Stimulated activated CD4-positive, alpha-beta T cell treated with anti-CD3 and anti-CD28 coated beads, Interleukin-1b, Interleukin-23, amount 100 ng/mL, for 48 hours (primary cell): Measurements from ENCODE around the gene TAF1B.
"Not testable (repeated sequence)": the region's sequence is repeated elsewhere in the genome, so short reads cannot be mapped to it uniquely, and the experiment has no call there.

Experiments
- DNase-seq: peaks from one replicate; pipeline ENCODE4 v3.0.0-alpha.2; 2020

The TAF1B gene

DNA sequence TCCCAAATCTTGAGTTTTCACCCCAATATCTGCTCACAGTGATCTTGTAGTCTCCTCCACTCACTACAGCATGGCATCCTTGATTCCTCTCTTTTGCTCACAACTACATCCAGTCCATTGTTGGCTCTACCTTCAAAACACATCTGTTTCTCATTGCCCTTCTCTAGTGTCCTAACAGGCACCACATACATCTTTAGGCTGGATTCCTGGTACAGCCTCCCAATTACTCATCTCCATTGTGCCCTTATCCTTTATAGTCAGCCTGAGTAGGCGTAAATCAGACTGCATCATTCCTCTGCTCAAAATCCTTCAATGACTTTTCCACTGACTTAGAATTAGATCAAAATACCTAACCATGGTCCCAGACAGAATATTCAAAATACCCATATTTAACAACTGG lies 10.7 kb upstream of the TAF1B start:
- DNase-seq: no peak

DNA sequence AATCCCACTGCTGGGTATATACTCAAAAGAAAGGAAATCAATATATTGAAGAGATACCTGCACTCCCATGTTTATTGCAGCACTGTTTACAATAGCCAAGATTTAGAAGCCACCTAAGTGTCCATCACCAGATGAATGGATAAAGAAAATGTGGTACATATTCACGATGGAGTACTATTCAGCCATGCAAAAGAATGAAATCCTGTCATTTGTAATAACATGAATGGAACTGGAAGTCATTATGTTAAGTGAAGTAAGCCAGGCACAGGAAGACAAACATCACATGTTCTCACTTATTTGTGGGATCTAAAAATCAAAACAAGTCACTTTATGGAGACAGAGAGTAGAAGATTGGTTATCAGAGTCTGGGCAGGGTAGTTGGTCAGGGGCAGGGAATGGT lies 8.2 kb upstream of the TAF1B start:
- DNase-seq: not testable (repeated sequence)

DNA sequence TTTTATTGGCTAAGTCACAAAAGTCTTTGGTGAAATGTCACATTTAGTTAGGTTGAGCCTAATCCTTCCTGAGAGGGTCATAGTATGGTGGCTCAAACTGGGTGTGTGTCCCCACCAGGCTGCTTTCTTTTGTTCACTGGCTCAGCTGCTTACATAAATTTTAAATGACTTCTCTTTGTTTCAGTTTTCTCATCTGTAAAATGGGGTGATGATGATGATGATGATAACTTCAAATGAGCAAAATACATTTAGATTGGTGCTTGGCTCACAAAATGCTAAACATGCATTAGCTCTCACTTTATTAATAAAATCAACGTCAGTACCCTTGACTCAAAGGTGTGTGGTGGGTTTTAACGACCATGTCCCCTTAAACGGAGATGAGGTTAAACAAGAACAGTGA lies 7.2 kb upstream of the TAF1B start:
- no peak for DNase-seq

DNA sequence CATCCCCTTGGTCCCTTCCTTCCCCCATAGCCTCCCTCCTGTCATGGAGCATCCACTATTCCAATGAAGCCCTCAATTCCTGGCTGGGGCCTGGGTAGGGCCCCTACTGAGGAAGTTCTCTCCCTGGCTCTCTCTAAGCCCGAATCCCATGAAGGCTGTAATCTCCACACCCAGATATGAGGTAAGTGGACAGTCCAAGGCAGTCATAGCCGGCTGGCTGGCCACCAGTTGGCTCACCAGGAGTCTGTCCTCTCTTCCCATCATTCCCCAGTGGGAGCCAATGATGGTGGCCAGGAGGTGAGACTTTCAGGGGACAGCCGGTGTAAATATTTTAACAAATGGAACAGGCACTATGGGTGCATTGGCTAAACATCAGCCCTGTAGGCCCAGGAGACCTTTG lies 6.8 kb upstream of the TAF1B start:
- DNase-seq: no peak

DNA sequence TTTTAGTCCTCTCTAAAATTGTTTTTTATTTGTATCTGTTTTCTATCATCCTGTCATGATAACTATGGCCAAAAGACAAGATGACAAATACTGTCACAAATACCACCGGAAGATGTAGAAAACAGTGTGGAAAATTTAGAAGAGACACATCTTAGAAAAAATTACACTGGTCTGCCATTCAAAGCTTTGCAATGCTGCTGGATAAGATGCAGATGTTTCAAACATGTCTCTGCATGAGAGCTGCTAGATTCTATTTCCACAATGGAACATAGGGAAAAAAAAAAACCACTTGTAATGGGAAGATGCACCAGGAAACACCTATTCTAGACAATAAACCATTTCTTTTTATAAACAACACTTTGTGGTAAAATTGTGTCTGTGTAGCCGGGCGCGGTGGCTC lies 5.8 kb upstream of the TAF1B start:
- DNase-seq: no peak

DNA sequence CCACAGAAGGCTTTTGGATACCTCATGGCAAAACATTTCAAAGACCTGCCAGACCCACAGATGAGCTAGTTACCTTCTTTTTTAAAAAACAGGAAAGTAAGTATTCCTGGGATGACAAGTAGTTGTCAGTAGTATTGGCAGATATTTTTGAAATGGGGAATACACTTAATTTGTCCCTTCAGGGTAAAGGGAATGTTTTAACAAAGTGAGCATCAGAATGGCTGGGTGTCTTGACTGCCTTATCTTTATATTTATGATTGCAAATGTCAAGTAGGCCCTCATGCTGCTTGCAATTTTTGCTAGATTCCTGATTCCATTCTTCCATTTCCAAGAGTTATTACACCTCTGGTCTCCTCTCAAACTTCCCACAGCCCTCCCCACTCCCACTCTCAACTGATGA lies 4.9 kb upstream of the TAF1B start:
- DNase-seq: no peak

DNA sequence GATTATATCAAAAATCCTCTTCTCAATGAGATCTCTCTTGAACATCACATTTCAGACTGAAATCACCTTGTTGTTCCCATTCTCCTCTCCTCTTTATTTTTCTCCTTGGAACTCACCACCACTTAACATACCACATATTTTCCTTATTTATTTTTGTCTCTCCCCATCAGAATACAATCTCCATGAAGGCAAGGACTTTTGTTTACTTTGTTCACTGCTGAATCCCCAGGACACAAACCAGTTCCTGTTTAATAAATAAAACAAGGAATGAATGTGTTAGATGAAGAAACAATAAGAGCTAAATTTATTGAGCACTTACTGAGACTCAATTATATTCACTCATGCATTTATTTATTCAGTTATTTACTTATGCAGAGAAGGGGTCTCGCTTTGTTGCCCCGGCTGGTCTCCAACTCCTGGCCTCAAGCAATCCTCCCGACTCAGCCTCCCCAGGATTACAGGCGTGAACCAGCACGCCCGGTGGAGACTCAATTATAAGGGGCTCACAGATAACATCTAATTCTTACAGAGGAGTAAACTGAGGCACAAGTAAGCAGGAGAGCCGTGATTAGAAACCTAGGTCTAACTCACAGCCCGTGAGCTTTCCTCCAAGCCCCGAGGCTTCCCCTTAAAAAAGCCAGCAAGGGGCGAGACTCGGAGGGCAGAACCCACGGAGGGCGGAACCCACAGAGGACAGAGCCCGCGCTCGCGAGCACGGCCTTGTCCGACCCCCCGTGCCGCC lies 616 bp upstream of the TAF1B start:
- no peak for DNase-seq

DNA sequence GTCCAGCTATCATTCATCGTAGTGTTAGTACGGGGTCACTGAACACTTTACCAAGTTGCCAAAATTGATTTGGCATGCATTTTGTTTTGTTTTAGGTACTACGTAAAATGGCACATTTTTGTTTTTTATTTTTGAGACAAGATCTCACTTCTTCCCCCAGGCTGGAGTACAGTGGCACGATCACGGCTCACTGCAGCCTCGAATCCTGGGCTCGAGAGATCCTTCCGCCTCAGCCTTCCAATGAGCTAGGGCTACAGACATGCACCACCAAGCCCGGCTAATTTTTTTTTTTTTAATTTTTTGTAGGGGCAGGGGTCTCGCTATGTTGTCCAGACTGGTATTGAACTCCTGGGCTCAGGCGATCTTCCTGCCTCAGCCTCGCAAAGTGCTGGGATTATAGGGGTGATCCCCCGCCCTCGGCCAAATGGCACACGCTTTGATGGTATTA lies 786 bp downstream of the TAF1B start:
- no peak for DNase-seq

DNA sequence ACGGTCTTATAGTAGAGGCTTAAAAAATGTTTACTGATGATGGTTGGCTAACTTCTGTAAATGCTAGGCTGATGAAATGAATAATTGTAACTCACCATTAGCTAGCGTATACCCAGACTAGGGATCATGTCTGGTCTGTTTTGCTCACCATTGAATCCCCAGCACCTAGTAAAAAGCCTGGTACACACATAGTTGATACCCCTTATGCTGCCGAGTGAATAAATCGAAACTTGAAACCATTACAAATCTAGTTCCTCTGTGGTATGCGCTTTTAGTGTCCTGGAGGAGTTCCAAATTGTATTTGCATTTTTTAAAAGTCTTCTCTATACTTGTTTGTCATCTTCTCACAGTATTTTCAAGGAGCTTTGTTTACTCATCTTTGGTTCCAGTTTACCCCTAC lies 1.3 kb downstream of the TAF1B start:
- no peak for DNase-seq

DNA sequence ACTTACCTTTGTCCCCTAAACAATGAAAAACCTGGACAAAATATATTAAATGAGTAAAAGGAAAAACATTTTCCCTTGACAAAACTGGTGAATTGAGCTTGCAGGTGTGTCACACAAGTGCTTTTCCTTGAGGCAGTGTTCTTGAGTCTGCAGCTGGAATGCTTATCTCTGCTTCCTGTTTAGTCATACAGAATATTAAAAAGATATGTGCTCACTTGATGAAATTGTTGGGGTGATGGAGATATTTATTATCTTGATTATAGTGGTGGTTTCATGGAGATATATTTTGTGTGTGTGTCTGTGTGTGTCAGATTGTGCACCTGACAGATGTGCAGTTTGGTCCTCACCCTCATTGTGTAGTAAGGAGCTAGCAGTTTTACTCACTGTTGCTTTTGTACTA lies 3.3 kb downstream of the TAF1B start:
- DNase-seq: no peak

DNA sequence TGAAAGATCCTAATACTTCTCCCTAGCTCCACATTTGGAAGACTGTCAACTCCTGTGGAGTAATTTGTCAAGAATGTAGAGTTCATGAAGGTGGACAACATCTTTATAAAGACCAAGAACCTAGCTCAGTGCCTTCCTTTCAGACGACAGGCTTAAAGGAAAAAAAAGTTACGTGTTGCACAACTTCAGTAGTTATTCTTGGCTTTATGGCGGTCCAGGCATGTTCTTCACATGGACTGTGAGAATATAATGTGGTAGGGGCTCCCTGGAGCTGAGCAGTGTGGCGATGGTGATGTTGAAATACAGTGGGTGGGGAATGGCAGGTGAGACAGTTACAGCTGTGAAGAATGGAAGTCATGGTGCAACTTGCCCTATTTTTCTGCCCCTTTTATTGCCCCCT lies 3.9 kb downstream of the TAF1B start:
- no peak for DNase-seq

DNA sequence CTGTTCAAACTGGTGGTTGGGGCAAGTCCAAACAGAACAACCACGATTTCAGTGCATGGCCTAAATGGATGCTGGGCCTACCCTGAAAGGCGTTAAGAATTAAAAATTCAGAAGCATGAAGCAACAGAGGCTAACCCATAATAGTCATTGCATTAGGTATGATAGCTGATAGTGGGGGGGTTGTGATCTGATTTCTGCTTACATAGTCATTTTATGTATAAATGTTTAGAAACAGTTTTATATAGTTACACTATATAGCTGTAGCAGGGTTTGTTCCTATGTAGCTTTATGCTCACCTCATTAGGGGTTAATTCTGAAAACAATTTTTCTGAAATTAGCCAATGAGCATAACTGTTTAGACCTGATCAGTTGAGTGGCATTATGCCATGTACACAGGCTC lies 9.6 kb downstream of the TAF1B start:
- DNase-seq: no peak

DNA sequence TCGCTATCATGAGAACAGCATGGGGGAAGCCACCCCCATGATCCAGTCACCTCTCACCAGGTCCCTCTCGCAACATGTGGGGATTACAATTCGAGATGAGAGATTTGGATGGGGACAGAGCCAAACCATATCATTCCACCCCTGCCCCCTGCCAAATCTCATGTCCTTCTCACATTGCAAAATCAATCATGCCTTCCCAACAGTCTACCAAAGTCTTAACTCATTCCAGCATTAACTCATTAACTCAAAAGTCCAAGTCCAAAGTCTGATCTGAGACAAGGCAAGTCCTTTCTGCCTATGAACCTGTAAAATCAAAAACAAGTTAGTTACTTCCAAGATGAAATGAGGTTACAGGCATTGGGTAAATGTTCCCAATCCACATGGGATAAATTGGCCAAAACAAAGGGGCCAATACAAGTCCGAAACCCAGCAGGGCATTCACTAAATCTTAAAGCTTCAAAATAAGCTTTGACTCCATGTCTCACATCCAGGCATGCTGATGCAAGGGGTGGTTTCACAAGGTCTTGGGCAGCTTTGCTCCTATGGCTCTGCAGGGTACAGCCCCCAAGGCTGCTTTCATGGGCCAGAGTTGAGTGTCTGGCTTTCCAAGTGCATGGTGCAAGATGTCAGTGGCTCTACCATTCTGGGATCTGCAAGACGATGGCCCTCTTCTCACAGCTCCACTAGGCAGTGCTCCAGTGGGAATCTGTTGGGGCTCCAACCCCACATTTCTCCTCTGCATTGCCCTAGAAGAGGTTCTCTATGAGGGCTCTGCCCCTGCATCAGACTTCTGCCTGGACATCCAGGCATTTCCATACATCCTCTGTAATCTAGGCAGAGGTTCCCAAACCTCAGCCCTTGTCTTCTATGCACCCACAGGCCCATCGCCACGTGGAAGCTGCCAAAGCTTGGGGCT lies 14.8 kb downstream of the TAF1B start:
- DNase-seq: no peak

DNA sequence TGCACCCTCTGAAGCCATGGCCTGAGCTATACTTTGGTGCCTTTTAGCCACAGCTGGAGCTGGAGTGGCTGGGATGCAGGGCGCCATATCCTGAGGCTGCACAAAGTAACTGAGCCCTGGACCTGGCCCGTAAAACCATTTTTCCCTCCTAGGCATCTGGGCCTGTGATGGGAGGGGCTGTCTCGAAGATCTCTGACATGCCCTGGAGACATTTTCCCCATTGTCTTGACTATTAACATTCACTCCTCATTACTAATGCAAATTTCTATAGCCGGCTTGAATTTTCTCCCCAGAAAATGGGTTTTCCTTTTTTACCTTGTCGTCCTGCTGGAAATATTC lies 15.4 kb downstream of the TAF1B start:
- DNase-seq: no peak

DNA sequence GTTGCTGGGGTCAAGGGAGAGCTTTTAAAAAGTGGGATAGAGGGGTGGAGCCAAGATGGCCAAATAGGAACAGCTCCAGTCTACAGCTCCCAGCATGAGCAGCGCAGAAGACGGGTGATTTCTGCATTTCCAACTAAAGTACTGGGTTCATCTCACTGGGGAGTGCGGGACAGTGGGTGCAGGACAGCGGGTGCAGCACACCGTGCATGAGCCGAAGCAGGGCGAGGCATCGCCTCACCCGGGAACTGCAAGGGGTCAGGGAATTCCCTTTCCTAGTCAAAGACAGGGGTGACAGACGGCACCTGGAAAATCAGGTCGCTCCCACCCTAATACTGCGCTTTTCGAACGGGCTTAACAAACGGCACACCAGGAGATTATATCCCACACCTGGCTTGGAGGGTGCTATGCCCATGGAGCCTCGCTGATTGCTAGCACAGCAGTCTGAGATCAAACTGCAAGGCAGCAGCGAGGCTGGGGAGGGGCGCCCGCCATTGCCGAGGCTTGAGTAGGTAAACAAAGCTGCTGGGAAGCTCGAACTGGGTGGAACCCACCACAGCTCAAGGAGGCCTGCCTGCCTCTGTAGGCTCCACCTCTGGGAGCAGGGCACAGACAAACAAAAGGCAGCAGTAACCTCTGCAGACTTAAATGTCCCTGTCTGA lies 17.8 kb downstream of the TAF1B start:
- DNase-seq: not testable (repeated sequence)

DNA sequence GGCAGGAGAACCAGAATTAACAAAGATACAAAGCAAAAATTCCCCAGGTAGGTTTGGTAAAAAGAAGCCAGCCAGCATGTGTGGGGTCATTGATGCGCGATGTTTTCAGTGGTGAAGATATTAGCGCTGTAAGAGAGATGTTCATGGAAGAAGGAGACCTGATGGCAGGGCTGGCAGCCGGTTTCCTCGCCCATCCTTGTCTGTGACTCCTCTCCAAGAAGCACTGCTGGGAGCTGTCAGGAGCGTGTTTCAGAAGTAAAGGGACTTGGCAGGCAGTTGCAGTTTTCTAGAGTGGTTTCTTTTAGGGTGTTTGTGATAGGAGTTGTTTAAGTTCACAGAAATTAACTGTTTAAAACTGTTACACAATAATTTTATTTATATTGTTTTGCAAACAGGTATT lies 24.6 kb downstream of the TAF1B start:
- no peak for DNase-seq

DNA sequence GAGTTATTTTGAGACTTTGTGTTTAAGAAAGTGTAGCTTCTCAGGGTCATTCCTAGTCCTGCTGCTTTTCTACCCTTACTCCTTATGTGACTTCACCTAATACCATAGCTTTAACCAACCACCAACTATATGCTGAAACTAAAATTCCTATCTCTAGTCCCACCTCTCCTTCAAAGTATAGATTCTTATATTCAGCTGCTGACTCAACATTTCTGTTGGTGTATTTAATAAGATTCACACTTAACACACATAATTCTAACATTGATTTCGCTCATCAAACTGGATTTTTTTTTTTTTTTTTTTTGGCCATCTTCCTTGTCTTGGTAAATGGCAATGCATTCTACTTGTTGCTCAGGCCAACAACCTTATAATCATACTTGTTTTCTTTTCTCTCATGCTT lies 30.1 kb downstream of the TAF1B start:
- DNase-seq: no peak

DNA sequence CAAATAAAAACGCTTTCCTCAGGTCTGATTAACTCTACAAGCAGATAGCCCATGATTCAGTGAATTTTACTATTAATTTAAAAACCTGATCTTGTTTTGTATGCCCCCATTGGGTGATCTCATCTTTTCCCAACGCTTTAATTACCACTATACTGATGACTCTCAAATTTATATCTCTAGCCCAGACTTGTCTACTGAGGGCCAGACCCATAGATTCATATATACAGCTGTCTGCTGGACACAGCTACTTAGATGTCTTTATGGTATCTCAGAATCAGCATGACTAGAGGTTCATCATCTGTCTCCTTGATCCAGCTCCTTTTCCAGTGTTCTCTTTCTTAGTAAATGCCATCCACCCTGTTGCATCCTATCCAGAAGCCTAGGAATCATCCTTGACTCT lies 33.8 kb downstream of the TAF1B start:
- DNase-seq: no peak

DNA sequence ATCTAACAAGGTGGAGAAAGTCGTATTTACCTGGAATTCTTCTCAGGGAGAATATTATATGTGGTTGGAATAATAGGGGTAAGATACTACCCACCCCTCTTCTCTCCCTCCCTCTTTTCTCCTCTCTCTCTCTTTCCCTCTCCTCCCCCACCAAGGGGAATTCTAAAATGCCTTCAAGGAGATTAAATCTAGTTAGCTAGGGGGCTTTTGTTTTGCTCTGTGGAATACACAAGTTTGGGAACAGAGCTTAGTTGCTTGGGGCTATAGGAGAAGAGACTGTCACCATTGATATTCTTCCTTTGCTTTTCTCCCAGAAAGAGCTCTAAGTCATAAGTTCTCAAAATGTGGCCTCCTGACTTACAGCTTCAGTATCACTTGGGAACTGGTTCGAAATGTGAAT lies 34.5 kb downstream of the TAF1B start:
- DNase-seq: no peak

DNA sequence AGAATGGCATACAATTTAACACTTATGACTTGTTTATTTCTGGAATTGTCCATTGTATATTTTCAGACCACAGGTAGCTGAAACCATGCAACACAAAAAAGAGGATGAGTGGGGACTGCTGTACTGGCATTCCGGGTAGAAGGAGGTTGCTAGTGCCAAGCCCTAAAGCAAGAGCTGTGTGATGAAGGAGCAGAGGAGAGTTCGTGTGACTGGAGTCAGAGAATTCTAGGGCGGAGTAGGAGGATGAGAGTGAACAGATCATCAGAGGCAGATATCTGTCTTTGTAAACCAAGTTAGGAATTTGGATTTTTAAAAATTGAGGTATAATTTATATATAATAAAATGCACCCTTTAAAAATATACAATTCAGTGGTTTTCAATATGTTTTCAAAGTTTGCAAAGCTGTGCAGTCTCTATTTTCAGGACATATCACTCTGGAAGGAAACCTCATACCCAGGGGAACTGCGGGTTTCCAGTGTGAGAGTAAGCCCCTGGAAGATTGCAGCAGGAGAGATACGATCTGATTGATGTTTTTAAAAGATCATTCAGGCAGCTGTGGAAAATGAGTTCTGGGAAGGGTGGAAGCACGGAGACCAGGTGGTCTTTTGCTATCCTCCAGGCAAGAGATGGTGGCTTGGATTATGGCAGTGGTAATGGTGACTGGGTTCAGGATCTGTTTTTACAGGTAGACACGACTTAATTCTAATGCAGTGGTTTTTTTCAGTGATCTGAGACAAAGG lies 36.4 kb downstream of the TAF1B start:
- DNase-seq: no peak

DNA sequence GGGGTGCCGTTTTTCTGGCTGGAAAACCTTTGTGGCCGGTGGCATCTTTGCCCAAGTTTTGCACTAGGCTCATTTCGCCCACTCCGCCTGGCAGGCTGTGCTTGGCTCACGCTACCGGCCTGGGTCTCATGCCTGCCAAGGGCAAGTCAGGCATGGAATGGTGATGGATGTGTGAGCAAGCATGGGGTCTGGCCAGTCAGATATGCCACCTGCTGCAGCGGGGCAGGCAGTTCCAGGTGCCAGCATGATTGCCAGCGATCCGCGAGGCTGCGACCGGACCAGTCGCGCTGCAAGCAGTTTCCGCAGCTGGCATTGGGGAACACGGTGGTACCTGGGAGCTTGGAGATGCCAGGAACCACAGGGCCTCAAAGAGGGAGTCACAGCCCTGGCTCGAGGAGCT lies 40.6 kb downstream of the TAF1B start:
- no peak for DNase-seq

DNA sequence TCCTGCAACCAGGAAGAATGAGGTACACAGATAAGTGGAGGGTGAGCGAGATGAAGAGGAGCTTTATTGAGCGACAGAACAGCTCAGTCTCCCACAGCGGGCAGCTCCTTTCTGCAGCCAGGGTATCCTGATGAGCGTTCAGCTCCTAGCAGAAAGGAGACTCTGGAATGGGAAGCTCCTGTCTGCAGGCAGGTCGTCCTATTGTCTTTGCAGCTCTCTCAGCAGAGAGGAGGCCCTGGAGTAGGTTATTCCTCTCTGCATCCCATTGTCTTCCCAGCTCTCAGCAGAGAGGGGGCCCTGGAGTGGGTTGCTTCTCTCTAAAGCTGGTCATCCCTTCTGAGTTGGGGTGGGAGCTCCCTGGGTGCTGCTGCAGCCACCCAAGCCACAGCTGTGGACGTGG lies 41.2 kb downstream of the TAF1B start:
- no peak for DNase-seq

DNA sequence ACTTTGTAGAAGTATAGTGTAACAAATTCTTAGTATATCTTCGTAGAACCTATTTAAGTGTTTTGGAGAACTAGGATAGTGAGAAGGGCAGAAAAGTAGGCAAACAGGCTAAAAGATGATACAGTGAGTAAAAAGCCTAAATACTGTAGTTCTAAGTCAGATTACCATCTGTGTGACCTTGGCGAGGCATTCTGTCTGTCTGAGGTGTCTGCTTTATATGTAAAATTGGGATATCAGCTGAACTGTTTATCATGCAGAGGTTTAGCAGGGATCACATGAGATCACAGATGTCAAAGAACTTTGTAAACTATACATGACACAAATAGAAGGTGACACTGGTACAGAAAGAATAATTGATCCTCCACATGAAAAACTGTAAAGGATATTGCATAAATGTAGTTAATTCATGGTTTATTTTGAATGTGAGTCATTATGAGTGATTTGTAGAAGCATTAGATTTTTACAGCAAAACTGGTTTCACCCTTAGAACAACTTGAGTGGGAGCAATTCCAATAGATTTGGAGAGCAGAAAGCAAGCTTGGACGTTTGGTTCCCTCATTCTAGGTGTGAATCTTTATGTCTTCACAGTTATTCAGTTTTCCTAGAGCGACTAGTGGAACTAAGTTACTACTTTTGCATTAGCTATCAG lies 41.9 kb downstream of the TAF1B start:
- no peak for DNase-seq
